Measurements from ENCODE around the gene ADAMTS16. TPM values are rescaled to one million over a fixed set of nuclear protein-coding genes. Genes with fewer than 3 reads are reported as not detected.

ADAMTS16 gene
- polyA plus RNA-seq, 1 experiment, result 0.04 TPM

- TF ChIP-seq, protein P1, sequence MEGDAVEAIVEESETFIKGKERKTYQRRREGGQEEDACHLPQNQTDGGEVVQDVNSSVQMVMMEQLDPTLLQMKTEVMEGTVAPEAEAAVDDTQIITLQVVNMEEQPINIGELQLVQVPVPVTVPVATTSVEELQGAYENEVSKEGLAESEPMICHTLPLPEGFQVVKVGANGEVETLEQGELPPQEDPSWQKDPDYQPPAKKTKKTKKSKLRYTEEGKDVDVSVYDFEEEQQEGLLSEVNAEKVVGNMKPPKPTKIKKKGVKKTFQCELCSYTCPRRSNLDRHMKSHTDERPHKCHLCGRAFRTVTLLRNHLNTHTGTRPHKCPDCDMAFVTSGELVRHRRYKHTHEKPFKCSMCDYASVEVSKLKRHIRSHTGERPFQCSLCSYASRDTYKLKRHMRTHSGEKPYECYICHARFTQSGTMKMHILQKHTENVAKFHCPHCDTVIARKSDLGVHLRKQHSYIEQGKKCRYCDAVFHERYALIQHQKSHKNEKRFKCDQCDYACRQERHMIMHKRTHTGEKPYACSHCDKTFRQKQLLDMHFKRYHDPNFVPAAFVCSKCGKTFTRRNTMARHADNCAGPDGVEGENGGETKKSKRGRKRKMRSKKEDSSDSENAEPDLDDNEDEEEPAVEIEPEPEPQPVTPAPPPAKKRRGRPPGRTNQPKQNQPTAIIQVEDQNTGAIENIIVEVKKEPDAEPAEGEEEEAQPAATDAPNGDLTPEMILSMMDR (IDR thresholded peaks at IDR 0.05; ENCODE audit: insufficient read depth, low read depth, low read length), result no peak
- CTCF ChIA-PET, result no interaction called here
- Histone ChIP-seq H3K4me3 (ENCODE audit: low read depth, low read length) (no peak overlapping the region), H3K27me3 (ENCODE audit: control insufficient read depth, insufficient read depth, low read length) (no peaks in the 10 kb centered on the region; the same call in 1 of the 2 replicates), H3K36me3 (ENCODE audit: control insufficient read depth, insufficient read depth, low read length) (no peaks in the 10 kb centered on the region)
- POLR2A ChIA-PET, result no interaction called here
- DNase-seq (ENCODE audit: low read depth), result no peak
Measured at GRCh38 chr5:5149154-5149553, 9.0 kb downstream of the ADAMTS16 start.

DNA sequence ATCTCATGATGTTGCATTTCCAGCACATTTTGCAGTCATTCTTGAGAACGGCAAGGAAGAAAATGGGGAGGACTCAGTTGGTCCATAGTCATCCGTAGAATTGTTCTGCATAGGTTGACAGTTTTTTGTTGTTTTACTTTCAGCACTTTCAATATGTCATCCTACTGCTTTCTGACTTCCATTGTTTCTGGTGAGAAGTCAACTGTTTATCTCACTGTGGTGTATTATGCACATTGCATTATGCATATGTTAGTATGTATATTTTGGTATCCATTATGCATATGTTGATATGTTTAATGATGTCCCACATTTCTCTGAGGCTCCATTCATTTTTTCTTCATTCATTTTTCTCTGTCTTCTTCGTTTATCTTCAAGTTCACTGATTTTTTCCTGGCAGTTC lies 10.5 kb downstream of the ADAMTS16 start:
- Histone ChIP-seq H3K4me3 (ENCODE audit: low read depth, low read length) (no peak overlapping the region), H3K27me3 (ENCODE audit: control insufficient read depth, insufficient read depth, low read length) (no peaks in the 10 kb centered on the region; the same call in 1 of the 2 replicates), H3K36me3 (ENCODE audit: control insufficient read depth, insufficient read depth, low read length) (no peaks in the 10 kb centered on the region)
- no peak for DNase-seq (ENCODE audit: low read depth)
- TF ChIP-seq, protein P1 (IDR thresholded peaks at IDR 0.05; ENCODE audit: insufficient read depth, low read depth, low read length), result no peak
- ChIA-PET CTCF (no interaction called here), POLR2A (no interaction called here)

- POLR2A ChIA-PET, result no interaction called here
- Histone ChIP-seq H3K4me3 (ENCODE audit: low read depth, low read length) (no peak overlapping the region), H3K27me3 (ENCODE audit: control insufficient read depth, insufficient read depth, low read length) (no peaks in the 10 kb centered on the region), H3K36me3 (ENCODE audit: control insufficient read depth, insufficient read depth, low read length) (no peaks in the 10 kb centered on the region)
- CTCF ChIA-PET, result no interaction called here
- TF ChIP-seq, protein P1 (IDR thresholded peaks at IDR 0.05; ENCODE audit: insufficient read depth, low read depth, low read length), result no peak
- no peak for DNase-seq (ENCODE audit: low read depth)
Measured at GRCh38 chr5:5154733-5155132, 14.6 kb downstream of the ADAMTS16 start.

DNA sequence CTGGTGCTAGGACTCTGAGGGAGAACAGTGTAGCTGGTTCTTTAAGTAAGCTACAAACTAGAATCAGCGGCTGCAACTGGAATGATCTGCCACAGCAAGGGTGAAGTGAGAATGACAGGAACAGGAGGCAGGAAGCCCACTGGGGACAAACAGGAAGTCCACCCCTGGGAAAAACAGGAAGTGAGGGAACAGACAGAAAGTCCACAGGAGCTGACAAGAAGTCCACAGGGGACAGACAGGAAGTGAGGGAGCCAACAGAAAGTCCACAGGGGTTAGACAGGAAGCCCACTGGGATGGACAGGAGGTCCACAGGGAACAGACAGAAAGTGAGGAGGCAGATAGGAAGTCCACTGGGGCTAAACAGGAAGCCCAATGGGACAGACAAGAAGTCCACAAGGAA lies 15.5 kb downstream of the ADAMTS16 start:
- H3K4me3 ChIP-seq (ENCODE audit: low read depth, low read length), result no peak overlapping the region
- no peaks in the 10 kb centered on the region for H3K36me3 ChIP-seq (ENCODE audit: control insufficient read depth, insufficient read depth, low read length)
- ChIA-PET CTCF (no interaction called here), POLR2A (no interaction called here)
- TF ChIP-seq, protein P1 (IDR thresholded peaks at IDR 0.05; ENCODE audit: insufficient read depth, low read depth, low read length), result no peak
- H3K27me3 ChIP-seq (ENCODE audit: control insufficient read depth, insufficient read depth, low read length), result no peaks in the 10 kb centered on the region
- DNase-seq (ENCODE audit: low read depth), result no peak

GRCh38 chr5:5156471-5157082 lies 16.4 kb downstream of the ADAMTS16 start:
- POLR2A ChIA-PET, result no interaction called here
- Histone ChIP-seq H3K27me3 (ENCODE audit: control insufficient read depth, insufficient read depth, low read length) (no peaks in the 10 kb centered on the region), H3K36me3 (ENCODE audit: control insufficient read depth, insufficient read depth, low read length) (no peaks in the 10 kb centered on the region), H3K4me3 (ENCODE audit: low read depth, low read length) (no peak overlapping the region)
- TF ChIP-seq, protein P1 (IDR thresholded peaks at IDR 0.05; ENCODE audit: insufficient read depth, low read depth, low read length), result no peak
- CTCF ChIA-PET, result interaction anchor here (0.5 kb wide), 1 partner anchor 12 kb away, joined by 4 read pairs; no protein-coding TSS in a partner anchor
- no peak for DNase-seq (ENCODE audit: low read depth)
